ENCODE results near the gene ALPL.

Gene ALPL

GRCh38 chr1:21596628-21597027 is 87.4 kb downstream of the ALPL start:
- no peaks in the 10 kb centered on the region for H3K79me2 ChIP-seq (ENCODE audit: low read length)

GRCh38 chr1:21597753-21598152 is 88.5 kb downstream of the ALPL start:
- Histone ChIP-seq H2AFZ (ENCODE audit: low read depth, low read length) (no peak overlapping the region), H3K27ac (ENCODE audit: low read length) (no peak overlapping the region), H3K9ac (ENCODE audit: low read length) (no peak overlapping the region), H3K4me1 (ENCODE audit: low read length) (no peaks in the 10 kb centered on the region), H3K27me3 (ENCODE audit: low read depth, low read length) (no peaks in the 10 kb centered on the region), H4K20me1 (ENCODE audit: insufficient read depth, low read length) (no peaks in the 10 kb centered on the region), H3K9me3 (ENCODE audit: insufficient read depth, low read length) (no peaks in the 10 kb centered on the region), H3K79me2 (ENCODE audit: low read length) (no peaks in the 10 kb centered on the region), H3K4me2 (ENCODE audit: low read length) (no peak overlapping the region), H3K36me3 (replicated peaks; ENCODE audit: low read depth, low read length) (no peaks in the 10 kb centered on the region), H3K4me3 (ENCODE audit: low read length) (no peak overlapping the region)
- TF ChIP-seq CTCF (IDR thresholded peaks at IDR 0.05; ENCODE audit: low read depth, low read length) (no peak), EZH2phosphoT487 (IDR thresholded peaks at IDR 0.05; ENCODE audit: low read depth) (no peak)

More at GRCh38 chr1:21596628-21597027, 87.4 kb downstream of the ALPL start:
- no peaks in the 10 kb centered on the region for H4K20me1 ChIP-seq (ENCODE audit: insufficient read depth, low read length)
- H3K36me3 ChIP-seq (replicated peaks; ENCODE audit: low read depth, low read length) = no peaks in the 10 kb centered on the region
- no peak overlapping the region for H3K4me3 ChIP-seq (ENCODE audit: low read length)
- no peak overlapping the region for H3K4me2 ChIP-seq (ENCODE audit: low read length)
- H3K4me1 ChIP-seq (ENCODE audit: low read length) = no peaks in the 10 kb centered on the region
- no peak overlapping the region for H2AFZ ChIP-seq (ENCODE audit: low read depth, low read length)
- no peak overlapping the region for H3K9ac ChIP-seq (ENCODE audit: low read length)
- H3K27me3 ChIP-seq (ENCODE audit: low read depth, low read length) = no peaks in the 10 kb centered on the region
- H3K27ac ChIP-seq (ENCODE audit: low read length) = no peak overlapping the region
- TF ChIP-seq CTCF (IDR thresholded peaks at IDR 0.05; ENCODE audit: low read depth, low read length) (no peak), EZH2phosphoT487 (IDR thresholded peaks at IDR 0.05; ENCODE audit: low read depth) (no peak)
- no peaks in the 10 kb centered on the region for H3K9me3 ChIP-seq (ENCODE audit: insufficient read depth, low read length)

- no peak overlapping the region for H3K9ac ChIP-seq (ENCODE audit: low read length)
- no peaks in the 10 kb centered on the region for H3K27me3 ChIP-seq (ENCODE audit: low read depth, low read length)
- H4K20me1 ChIP-seq (ENCODE audit: insufficient read depth, low read length) = no peaks in the 10 kb centered on the region
- H3K4me1 ChIP-seq (ENCODE audit: low read length) = no peaks in the 10 kb centered on the region
- no peak for TF ChIP-seq CTCF (IDR thresholded peaks at IDR 0.05; ENCODE audit: low read depth, low read length)
- no peaks in the 10 kb centered on the region for H3K9me3 ChIP-seq (ENCODE audit: insufficient read depth, low read length)
- H3K4me3 ChIP-seq (ENCODE audit: low read length) = no peak overlapping the region
- no peak overlapping the region for H3K27ac ChIP-seq (ENCODE audit: low read length)
- no peaks in the 10 kb centered on the region for H3K79me2 ChIP-seq (ENCODE audit: low read length)
- H3K36me3 ChIP-seq (replicated peaks; ENCODE audit: low read depth, low read length) = no peaks in the 10 kb centered on the region
- no peak overlapping the region for H2AFZ ChIP-seq (ENCODE audit: low read depth, low read length)
- no peak overlapping the region for H3K4me2 ChIP-seq (ENCODE audit: low read length)
Measured at GRCh38 chr1:21598417-21598816, 89.2 kb downstream of the ALPL start.

- no peaks in the 10 kb centered on the region for H3K9me3 ChIP-seq (ENCODE audit: insufficient read depth, low read length)
- no peaks in the 10 kb centered on the region for H3K36me3 ChIP-seq (replicated peaks; ENCODE audit: low read depth, low read length)
- no peak overlapping the region for H3K9ac ChIP-seq (ENCODE audit: low read length)
- no peak overlapping the region for H3K4me3 ChIP-seq (ENCODE audit: low read length)
- H2AFZ ChIP-seq (ENCODE audit: low read depth, low read length) = no peak overlapping the region
- no peak overlapping the region for H3K27ac ChIP-seq (ENCODE audit: low read length)
- no peaks in the 10 kb centered on the region for H3K27me3 ChIP-seq (ENCODE audit: low read depth, low read length)
- H3K4me2 ChIP-seq (ENCODE audit: low read length) = no peak overlapping the region
- H3K79me2 ChIP-seq (ENCODE audit: low read length) = no peaks in the 10 kb centered on the region
- TF ChIP-seq CTCF (IDR thresholded peaks at IDR 0.05; ENCODE audit: low read depth, low read length) = no peak
- no peak for TF ChIP-seq EZH2phosphoT487 (IDR thresholded peaks at IDR 0.05; ENCODE audit: low read depth)
- no peaks in the 10 kb centered on the region for H3K4me1 ChIP-seq (ENCODE audit: low read length)
- no peaks in the 10 kb centered on the region for H4K20me1 ChIP-seq (ENCODE audit: insufficient read depth, low read length)
Measured at GRCh38 chr1:21598904-21599303, 89.7 kb downstream of the ALPL start.

All from OCI-LY3 (cell line).